Measurements from ENCODE around the gene FMN1. TPM values are rescaled to one million over a fixed set of nuclear protein-coding genes. Genes with fewer than 3 reads are reported as not detected.

FMN1 gene
- total and polyA plus RNA-seq, 2 of the 8 experiments (the other 6 are each of a cell fraction or from before 2014, with no cell fraction given): 0.27 to 3.7 TPM

- TF ChIP-seq ATF3 (IDR thresholded peaks at IDR 0.05; ENCODE audit: insufficient read depth, low read depth, low read length): no peak
- TF ChIP-seq CBX5 (IDR thresholded peaks at IDR 0.05; ENCODE audit: low read depth, low read length): no peak
- no peak for TF ChIP-seq CTCF (IDR thresholded peaks at IDR 0.05; ENCODE audit: control extremely low read depth in 1 of 3, insufficient read depth in 1 of 3, low read depth in 1 of 3, low read length in 3 of 3)
- no peak for TF ChIP-seq SP2 (IDR thresholded peaks at IDR 0.05; ENCODE audit: low read length)
Observed at GRCh38 chr15:32979710-32980109, 214.8 kb downstream of the FMN1 start (continued).
